Ovary (tissue), 3 donors: Measurements from ENCODE around the gene HLTF.
A peak's percentile ranks its signal among the peaks of the same experiment; 100 is the strongest.

Experiments
- CTCF ChIP-seq, 3 donors: fragments of 450-650 bp in 2 of 3; fragments of 200-600 bp in 1 of 3; IDR thresholded peaks; one replicate each; pipeline versions ENCODE4 v1.5.1 to v1.8.0; 2016 to 2022; ENCODE audit warnings: antibody characterized with exemption in 3 of 3, mild to moderate bottlenecking in 1 of 3
- EP300 ChIP-seq: sonication (generic); formaldehyde crosslinking; IDR thresholded peaks from one replicate; pipeline ENCODE4 v1.6.1; 2017; ENCODE audit warnings: antibody characterized with exemption
- POLR2A ChIP-seq: fragments of 450-650 bp; IDR thresholded peaks from one replicate; pipeline ENCODE4 v1.6.1; 2017; ENCODE audit warnings: antibody characterized with exemption, mild to moderate bottlenecking, moderate library complexity
- donor health status: DM: no; HTN: no; CAD: no.

- TF ChIP-seq CTCF (IDR thresholded peaks at IDR 0.05) (no peak), EP300 (no peak), POLR2A (peak; percentile 95)
Observed at GRCh38 chr3:149129326-149130205, 43.2 kb upstream of the HLTF start, which contains the start of gene HPS3.
